Measurements from ENCODE around the gene SFXN4. TPM values are rescaled to one million over a fixed set of nuclear protein-coding genes. Genes with fewer than 3 reads are reported as not detected.
A peak's percentile ranks its signal among the peaks of the same experiment; 100 is the strongest.

SFXN4 gene, protein sequence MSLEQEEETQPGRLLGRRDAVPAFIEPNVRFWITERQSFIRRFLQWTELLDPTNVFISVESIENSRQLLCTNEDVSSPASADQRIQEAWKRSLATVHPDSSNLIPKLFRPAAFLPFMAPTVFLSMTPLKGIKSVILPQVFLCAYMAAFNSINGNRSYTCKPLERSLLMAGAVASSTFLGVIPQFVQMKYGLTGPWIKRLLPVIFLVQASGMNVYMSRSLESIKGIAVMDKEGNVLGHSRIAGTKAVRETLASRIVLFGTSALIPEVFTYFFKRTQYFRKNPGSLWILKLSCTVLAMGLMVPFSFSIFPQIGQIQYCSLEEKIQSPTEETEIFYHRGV
- 100 to 1,000 TPM in 1 of 4 donors, 10 to 100 TPM in 3; 13.8 to 120 (median 24.4) TPM for total RNA-seq

GRCh38 chr10:119165171-119166117, at the start of gene SFXN4:
Gene SFXN4, minus strand, starts transcription at chr10:119165714. Its CDS starts 67 bp downstream, at chr10:119165647.
- 0 to 1% methylated on average over 16 to 21 of the region's 90 CpGs for WGBS, 2 donors
- DNase-seq: peak; percentile 36
- Histone ChIP-seq H3K4me1 (peaks cover 7 to 41% (median 16%) of the 10 kb centered on the region in 3 donors), H3K4me3 (peak within 1 kb of the TSS; percentile 71 to 85 (median 80)), H3K9me3 (no peaks in the 10 kb centered on the region), H3K36me3 (peaks cover 0 to 58% (median 20%) of the 10 kb centered on the region in 3 donors), H3K27me3 (no peaks in the 10 kb centered on the region), H3K27ac (peak within 1 kb of the TSS; percentile 93 to 94 (median 94))
- peak in 3 of 6 experiments; percentile 5 to 17 (median 9) for TF ChIP-seq CTCF (IDR thresholded peaks at IDR 0.05)
- peak in 3 of 4 donors; percentile 64 to 75 (median 67) for TF ChIP-seq POLR2A (IDR thresholded peaks at IDR 0.05)
- intact Hi-C loops (cut with DNase I): no loop called here

DNA sequence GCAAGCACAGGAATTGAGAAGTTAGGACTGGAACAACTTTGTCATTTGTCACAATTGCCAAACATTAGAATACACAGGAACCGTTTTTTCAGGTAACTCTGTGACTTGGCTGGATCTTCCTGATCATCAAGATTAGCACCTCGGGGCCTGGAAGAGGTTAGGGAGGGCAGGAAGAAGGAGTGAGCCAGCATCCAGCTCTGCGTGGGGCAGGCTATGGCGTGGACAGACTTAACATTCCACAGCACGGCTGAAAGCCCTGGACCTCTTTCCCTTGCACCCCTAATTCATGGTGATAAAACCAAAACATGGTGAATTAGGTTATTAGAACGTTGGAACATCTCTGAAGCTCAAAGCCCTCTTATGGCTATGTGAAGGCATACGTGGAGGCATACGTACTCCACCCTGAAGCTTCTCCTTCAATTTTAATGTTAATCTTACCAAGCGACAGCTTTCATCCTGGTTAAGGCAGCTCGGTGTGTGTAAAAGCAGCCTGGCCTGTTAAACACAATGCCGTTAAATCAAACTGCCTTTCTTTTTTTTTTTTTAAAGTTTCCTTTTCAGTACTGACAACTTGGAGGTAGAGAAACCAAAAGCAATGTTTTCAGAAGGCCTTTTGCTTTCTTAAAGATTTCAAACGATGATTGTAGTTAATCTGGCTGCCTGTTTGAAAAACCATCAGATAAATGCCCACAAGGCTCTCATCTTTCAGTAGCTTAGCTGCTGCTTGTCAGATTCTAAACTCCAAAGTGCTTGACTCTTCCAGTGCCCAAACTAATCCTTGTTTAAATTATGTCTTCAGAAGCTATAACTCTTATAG, 46.3 kb upstream of the SFXN4 start:
- no peak for TF ChIP-seq POLR2A (IDR thresholded peaks at IDR 0.05)
- no peak for TF ChIP-seq CTCF (IDR thresholded peaks at IDR 0.05)
- 20 to 30% methylated on average over 11 to 12 of the region's 12 CpGs for WGBS, 2 donors
- no peaks in the 10 kb centered on the region for H3K9me3 ChIP-seq
- peaks cover 6 to 83% (median 15%) of the 10 kb centered on the region in 3 donors for H3K4me1 ChIP-seq
- H3K4me3 ChIP-seq: peak overlapping the region in 2 of 4 donors; percentile 12 to 30
- H3K27me3 ChIP-seq: no peaks in the 10 kb centered on the region
- peak overlapping the region; percentile 43 to 99 (median 89) for H3K27ac ChIP-seq
- no peak for DNase-seq
- intact Hi-C loops (cut with DNase I): loop anchor here (10.0 kb wide), 1 partner anchor 93 kb away; no protein-coding TSS in a partner anchor
- no peaks in the 10 kb centered on the region for H3K36me3 ChIP-seq

DNA sequence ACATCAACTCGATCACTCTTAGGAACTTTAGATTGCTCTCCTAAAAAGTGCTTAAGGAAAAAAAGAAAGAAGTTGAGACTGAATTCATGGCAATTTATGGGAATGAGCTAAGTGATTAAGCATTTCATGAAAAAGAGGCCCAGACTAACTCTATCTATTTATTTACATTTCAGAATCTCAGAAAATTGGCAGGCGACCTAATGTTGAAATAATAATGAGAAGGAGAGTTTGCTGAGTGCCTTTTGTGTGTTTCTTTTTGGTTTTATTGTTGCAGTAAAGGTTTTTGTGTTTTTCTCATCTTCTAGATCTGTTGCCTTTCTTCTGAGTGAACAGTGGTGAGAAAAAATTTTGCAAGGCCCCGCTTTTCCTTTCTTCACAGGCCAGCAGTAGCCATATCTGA, 45.7 kb upstream of the SFXN4 start:
- no peaks in the 10 kb centered on the region for H3K36me3 ChIP-seq
- no peaks in the 10 kb centered on the region for H3K27me3 ChIP-seq
- peak overlapping the region; percentile 43 to 99 (median 89) for H3K27ac ChIP-seq
- H3K4me3 ChIP-seq: peak overlapping the region in 1 of 4 donors; percentile 3
- DNase-seq: no peak
- H3K4me1 ChIP-seq: peaks cover 9 to 85% (median 19%) of the 10 kb centered on the region in 3 donors
- H3K9me3 ChIP-seq: no peaks in the 10 kb centered on the region
- intact Hi-C loops (cut with DNase I): loop anchor here (10.0 kb wide), 1 partner anchor 94 kb away; no protein-coding TSS in a partner anchor
- WGBS, 2 donors: 64 to 67% methylated on average over 3 of the region's 3 CpGs
- no peak for TF ChIP-seq CTCF (IDR thresholded peaks at IDR 0.05)
- no peak for TF ChIP-seq POLR2A (IDR thresholded peaks at IDR 0.05)

GRCh38 chr10:119210633-119211032, 45.1 kb upstream of the SFXN4 start:
- DNase-seq: no peak
- H3K4me1 ChIP-seq: peaks cover 14 to 85% (median 22%) of the 10 kb centered on the region in 3 donors
- 67 to 71% methylated on average over 2 of the region's 2 CpGs for WGBS, 2 donors
- no peak for TF ChIP-seq POLR2A (IDR thresholded peaks at IDR 0.05)
- TF ChIP-seq CTCF (IDR thresholded peaks at IDR 0.05): no peak
- no peaks in the 10 kb centered on the region for H3K9me3 ChIP-seq
- H3K36me3 ChIP-seq: no peaks in the 10 kb centered on the region
- peak overlapping the region in 1 of 4 donors; percentile 3 for H3K4me3 ChIP-seq
- H3K27ac ChIP-seq: peak overlapping the region in 2 of 4 donors; percentile 88 to 99
- H3K27me3 ChIP-seq: no peaks in the 10 kb centered on the region
- intact Hi-C loops (cut with DNase I): loop anchor here (10.0 kb wide), 1 partner anchor 94 kb away; no protein-coding TSS in a partner anchor

Data from esophagus squamous epithelium (tissue), 5 donors.